ENCODE measurements around the gene DSCAML1. TPM values are rescaled to one million over a fixed set of nuclear protein-coding genes. Genes with fewer than 3 reads are reported as not detected.
A peak's percentile ranks its signal among the peaks of the same experiment; 100 is the strongest.

Gene DSCAML1
- total RNA-seq, 1 experiment from 2014 or later: not detected

GRCh38 chr11:117725048-117725734 lies 71.8 kb downstream of the DSCAML1 start:
- DNase-seq (ENCODE audit: low read depth): no peak

- DNase-seq (ENCODE audit: low read depth): no peak
Measured at GRCh38 chr11:117724621-117725020, 72.4 kb downstream of the DSCAML1 start.

- DNase-seq (ENCODE audit: low read depth): no peak
Measured at GRCh38 chr11:117724104-117724503, 72.9 kb downstream of the DSCAML1 start.

GRCh38 chr11:117723277-117724024 lies 73.6 kb downstream of the DSCAML1 start:
- no peak for DNase-seq (ENCODE audit: low read depth)

GRCh38 chr11:117722082-117722481 lies 74.9 kb downstream of the DSCAML1 start:
- DNase-seq (ENCODE audit: low read depth): no peak

DNA sequence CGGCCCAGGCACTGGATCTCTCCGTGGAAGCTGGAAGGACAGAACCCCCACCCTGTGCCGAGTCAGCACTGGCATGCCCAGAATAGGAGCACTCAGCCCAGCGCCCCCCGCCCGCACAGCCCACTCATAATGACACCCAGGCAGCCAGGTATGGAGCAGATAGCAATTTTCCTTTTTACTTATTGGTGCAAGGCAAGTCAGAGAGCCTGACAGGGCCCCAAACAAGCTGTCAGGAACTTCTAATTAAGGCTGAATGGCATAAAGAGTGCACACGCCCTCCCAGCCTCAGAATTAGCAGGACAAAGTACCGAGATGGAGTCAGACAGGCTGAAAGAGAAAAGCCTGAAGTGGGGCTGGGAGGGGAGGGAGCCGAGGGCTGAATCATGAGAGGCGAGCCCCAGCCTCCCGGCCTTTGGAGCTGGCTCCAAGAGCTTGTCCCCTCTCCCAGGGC lies 76.9 kb downstream of the DSCAML1 start:
- no peak for DNase-seq (ENCODE audit: low read depth)

DNA sequence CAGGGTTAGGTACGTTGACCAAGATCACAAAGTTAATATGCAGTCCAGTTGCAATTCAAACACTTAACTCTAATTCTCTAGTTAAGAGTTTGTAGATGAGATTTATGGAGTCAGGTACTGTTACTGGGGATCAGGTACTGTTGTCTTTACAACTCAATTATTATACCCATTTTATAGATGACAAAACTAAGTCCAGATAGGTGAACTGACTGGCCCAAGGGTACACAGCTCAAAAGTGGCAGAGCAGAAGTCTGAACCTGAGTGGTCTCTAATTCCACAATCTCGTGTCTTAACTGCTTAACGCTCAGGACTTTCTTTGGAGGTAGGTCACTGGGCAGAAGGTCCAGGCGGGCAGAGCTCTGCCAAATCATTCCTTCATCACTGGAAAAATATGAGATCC lies 77.5 kb downstream of the DSCAML1 start:
- DNase-seq (ENCODE audit: low read depth): no peak

DNA sequence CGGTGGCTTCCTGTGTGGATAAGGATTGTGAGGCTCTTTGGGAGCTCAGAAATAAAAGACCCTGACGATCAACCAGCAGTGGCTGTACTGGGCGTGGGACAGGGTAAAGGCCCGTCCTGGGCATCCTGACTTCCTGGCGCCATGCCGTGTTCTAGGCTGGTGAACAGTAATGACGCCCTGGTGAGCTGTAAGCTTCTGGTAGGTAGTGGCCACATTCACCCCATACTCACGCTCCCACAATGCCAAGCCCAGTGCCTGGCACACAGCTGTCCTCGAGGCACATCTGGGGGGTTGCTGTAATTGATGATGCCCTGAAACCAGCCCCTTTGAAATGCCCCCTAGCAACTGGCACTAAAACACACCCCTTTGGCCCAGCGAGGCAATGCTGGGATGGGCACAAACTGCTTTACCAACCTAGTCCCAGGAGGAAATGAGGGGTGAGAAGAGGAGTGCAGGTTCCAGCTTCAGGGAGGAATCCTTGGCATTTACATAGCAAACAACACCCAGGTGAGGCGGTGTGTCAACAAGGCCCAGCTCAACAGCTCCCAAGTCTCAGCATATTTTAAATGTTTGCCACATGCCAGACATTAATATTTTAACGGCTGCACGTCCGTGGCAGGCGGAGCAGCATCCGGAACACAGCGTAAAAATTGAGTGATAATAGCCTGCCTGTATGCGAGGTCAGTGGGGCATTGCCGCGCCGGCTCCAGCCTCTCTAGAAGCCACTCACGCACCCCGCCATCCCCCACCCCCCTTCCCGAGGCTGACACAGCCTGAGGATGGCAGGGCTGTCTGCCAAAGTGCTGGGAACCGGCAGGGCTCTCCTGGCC lies 79.3 kb downstream of the DSCAML1 start:
- DNase-seq (ENCODE audit: low read depth): peak; percentile 1

DNA sequence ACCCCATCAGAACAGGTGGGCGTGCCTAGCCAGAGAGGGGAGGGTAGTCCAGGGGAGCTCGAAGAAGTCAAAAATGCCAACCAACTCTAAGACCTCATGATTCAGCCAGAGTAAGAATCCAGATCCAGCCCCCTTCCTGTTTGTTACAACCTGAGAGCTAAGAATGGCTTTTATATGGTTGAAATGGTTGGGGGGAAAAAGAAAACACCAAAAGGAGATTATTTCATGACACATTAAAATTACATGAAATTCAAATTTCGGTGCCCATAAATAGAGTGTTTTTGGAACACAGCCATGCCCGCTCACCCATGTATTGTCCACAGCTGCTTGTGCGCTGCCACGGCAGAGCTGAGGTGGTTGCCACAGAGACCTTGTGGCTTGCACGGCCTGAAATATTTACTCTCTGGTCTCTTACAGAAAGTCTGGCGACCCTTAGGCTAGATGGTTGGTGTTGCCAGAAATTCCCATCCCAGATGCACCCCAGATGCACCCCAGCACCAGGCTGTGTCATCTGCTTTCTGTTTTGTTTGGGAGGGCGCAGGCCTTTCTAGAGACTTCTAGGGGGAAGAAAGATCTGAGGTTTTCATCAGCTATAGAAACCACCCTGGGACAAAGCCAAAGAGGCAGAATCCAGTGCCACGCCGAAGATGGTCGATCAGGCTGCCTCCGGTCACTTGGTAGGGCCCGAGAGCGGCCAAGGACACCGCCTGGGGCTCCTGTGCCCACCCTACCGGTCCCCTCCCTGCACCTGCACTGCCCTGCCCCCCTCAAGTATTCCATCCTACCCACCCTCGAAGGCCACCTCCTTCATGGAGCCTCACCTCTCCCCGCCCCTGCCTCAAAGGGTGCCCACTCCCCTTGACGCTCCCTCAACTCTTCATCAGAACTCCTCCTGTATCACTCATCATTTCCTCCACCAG lies 80.2 kb downstream of the DSCAML1 start:
- DNase-seq (ENCODE audit: low read depth): no peak

DNA sequence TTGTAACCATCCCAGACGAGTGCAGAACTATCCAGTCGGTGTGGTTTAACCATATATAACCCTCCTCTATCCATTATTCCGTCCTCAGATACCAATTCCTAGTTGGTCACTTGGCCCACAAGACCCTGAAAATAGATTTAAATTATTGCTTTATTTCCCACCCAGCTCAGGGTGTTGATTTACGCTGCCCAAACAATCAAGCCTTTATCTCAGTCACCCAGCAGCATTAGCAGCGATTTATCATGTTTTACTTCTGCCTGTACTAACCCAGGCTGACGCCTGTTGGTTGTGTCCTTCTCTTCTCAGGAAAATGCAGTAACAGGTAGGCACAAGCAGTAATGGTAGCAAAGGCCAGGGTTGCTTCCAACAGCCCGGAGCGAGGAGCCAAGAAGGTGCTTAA lies 81.2 kb downstream of the DSCAML1 start:
- no peak for DNase-seq (ENCODE audit: low read depth)

- no peak for DNase-seq (ENCODE audit: low read depth)
Measured at GRCh38 chr11:117713538-117713991, 83.5 kb downstream of the DSCAML1 start.

GRCh38 chr11:117712530-117712929 lies 84.5 kb downstream of the DSCAML1 start:
- DNase-seq (ENCODE audit: low read depth): no peak

DNA sequence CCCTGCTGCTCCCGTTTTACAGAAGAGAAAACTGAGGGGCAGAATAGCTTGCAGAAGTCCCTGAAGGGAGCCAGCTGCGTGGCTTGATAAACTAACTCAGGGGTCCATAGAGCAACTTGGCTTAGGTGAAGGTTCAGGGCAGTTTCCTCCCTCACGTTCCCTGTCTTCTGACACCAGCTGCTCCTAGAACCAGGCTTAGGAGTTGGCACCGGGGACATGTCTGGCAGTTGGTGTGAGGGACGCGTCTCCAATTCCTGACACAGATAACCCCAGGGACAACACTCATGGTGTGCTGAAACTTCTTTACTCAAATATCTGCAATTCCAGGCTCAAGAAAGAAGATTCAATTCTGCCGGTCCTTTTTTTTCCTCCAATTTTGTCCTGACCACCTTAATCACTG lies 85.7 kb downstream of the DSCAML1 start:
- no peak for DNase-seq (ENCODE audit: low read depth)

DNA sequence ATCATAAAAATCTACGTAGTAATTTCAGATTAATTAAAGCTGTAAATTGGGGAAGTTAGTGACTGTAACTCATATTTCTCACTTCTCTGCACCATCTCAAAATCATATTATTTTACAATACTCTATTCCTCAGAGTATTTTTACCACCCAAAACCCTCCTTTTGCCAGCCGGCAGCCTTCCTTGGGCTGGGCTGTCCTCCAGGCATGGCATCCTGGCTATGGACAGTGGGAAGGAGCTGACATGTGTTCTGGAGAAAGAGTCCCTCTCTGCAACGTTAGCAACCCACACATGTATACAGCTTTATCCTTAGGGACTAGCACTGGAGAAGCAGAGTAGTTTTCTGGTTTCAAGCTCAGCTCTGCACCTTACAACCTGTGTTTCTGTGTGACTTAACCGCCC lies 86.8 kb downstream of the DSCAML1 start:
- no peak for DNase-seq (ENCODE audit: low read depth)

GRCh38 chr11:117706322-117706814 lies 90.6 kb downstream of the DSCAML1 start:
- DNase-seq (ENCODE audit: low read depth): no peak

- no peak for DNase-seq (ENCODE audit: low read depth)
Measured at GRCh38 chr11:117705866-117706265, 91.2 kb downstream of the DSCAML1 start.

DNA sequence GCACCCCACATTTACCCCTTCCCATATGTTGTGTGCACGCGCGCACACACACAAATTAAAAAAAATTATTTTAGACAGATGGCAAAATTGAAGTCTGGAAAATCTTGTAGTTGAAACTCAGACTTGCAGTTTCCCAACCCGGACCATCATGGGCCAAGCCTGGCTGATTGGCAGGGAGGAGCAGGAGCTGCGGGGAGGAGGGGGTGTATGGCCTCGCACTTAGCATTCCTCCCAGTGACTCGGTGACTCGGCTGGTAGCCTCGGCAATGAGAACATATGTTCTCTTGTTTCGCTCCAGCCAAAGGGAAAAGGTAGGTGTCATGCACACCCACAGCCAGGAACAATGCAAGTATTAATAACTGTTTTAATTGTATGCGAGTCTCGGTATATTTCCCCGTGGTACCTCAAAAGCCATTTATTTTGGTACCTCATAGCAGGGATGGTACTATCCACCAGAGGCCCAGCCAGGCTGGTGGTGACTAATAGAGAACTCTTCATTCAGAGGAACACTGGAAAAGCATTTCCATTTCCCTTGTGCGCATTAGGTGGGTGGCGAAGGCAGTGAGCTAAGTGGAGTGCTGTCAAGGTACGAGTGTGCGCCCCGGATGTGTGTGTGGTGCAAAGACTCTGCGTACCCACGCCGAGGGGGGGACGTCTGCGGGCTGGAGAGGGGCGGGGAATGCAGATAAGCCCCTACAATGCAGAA lies 92.5 kb downstream of the DSCAML1 start:
- DNase-seq (ENCODE audit: low read depth): no peak

- DNase-seq (ENCODE audit: low read depth): no peak
Measured at GRCh38 chr11:117702946-117703598, 93.9 kb downstream of the DSCAML1 start.

GRCh38 chr11:117701781-117702180 lies 95.2 kb downstream of the DSCAML1 start:
- no peak for DNase-seq (ENCODE audit: low read depth)

GRCh38 chr11:117700551-117700950 lies 96.5 kb downstream of the DSCAML1 start:
- no peak for DNase-seq (ENCODE audit: low read depth)

All from M059J (cell line).